Kidney (tissue), 14 donors: ENCODE measurements around the gene ENTHD1. TPM values are rescaled to one million over a fixed set of nuclear protein-coding genes. Genes with fewer than 3 reads are reported as not detected.
A peak's percentile ranks its signal among the peaks of the same experiment; 100 is the strongest.

Experiments
- DNase-seq, 5 donors: peaks; one replicate each; pipeline ENCODE4 v3.0.0-alpha.2; 2013 to 2020
- FAIRE-seq: peaks from 2 replicates; lab custom pipeline; 2012; peaks lifted over from hg19 to GRCh38; lab: Jason Lieb, UNC
- H3K27ac ChIP-seq, 2 donors: one replicate each; pipeline ENCODE4 v1.7.0; 2013; ENCODE audit warnings: low read depth in 2 of 2, low read length in 2 of 2, inconsistent platforms in 1 of 2
- H3K27me3 ChIP-seq: one replicate; pipeline ENCODE4 v1.7.1; 2013; ENCODE audit warnings: low read length, inconsistent platforms; ENCODE audit not compliant: control insufficient read depth, insufficient read depth
- H3K36me3 ChIP-seq, 3 donors: one replicate each; pipeline versions ENCODE4 v1.7.0 to v1.7.1; 2013; ENCODE audit warnings: low read length in 3 of 3, control low read depth in 1 of 3, inconsistent platforms in 1 of 3; ENCODE audit not compliant: insufficient read depth in 3 of 3, control insufficient read depth in 2 of 3
- H3K4me1 ChIP-seq, 3 donors: one replicate each; pipeline versions ENCODE4 v1.7.0 to v1.7.1; 2013; ENCODE audit warnings: low read length in 3 of 3, inconsistent platforms in 1 of 3, low read depth in 1 of 3; ENCODE audit not compliant: control insufficient read depth in 2 of 3, insufficient read depth in 2 of 3
- H3K4me3 ChIP-seq, 3 donors: one replicate each; pipeline versions ENCODE4 v1.7.0 to v1.8.1; 2013; ENCODE audit warnings: low read length in 3 of 3, control low read depth in 1 of 3, inconsistent platforms in 1 of 3
- H3K9ac ChIP-seq, 3 donors: one replicate each; pipeline versions ENCODE4 v1.7.0 to v1.7.1; 2013; ENCODE audit warnings: low read length in 3 of 3, control low read depth in 1 of 3, inconsistent platforms in 1 of 3
- H3K9me3 ChIP-seq, 3 donors: one replicate each; pipeline versions ENCODE4 v1.7.0 to v1.7.1; 2013; ENCODE audit warnings: low read length in 3 of 3, control low read depth in 1 of 3, inconsistent platforms in 1 of 3; ENCODE audit not compliant: control insufficient read depth in 2 of 3, insufficient read depth in 1 of 3
- CTCF ChIP-seq: IDR thresholded peaks from 3 replicates; pipeline ENCODE4 v1.5.1; 2012; ENCODE audit warnings: mild to moderate bottlenecking, moderate library complexity, borderline replicate concordance; ENCODE audit not compliant: insufficient read depth; ENCODE audit errors: extremely low read depth
- intact Hi-C: fragments of 100-400 bp; cut with DNase I; formaldehyde crosslinking; loops from one replicate; pipeline ENCODE4 v1.11.1; 2022
- polyA plus RNA-seq: library from polyadenylated mRNA; stranded (reverse); fragments of 350-450 nt; fragmentation: Illumina TruSeq; extraction: RNeasy Lipid Tissue Mini Kit (QIAGEN cat#74804); gene quantifications from one replicate; pipeline ENCODE4 v1.2.3, GENCODE V29; 2014; ENCODE audit warnings: low read depth, low replicate concordance; ENCODE audit not compliant: insufficient read depth
- total RNA-seq: library from RNA; stranded (reverse); fragmentation: NEBNext Ultra II Directional; extraction: Animal tissue kit (Norgen Biotek cat#: 25700); gene quantifications from one replicate; pipeline ENCODE4 v1.2.1, GENCODE V29; 2021
- donor health status: control.
- donor health status: control.
- donor health status: control.
- donor health status: control.
- donor health status: control.
- donor health status: DM: yes; HTN: yes; CAD: no.
- donor health status: Normal renal cell carcinoma (clear cell type).

The ENTHD1 gene
- total and polyA plus RNA-seq, 2 donors from 2014 or later: not detected

- no peak overlapping the region for H3K9ac ChIP-seq
- TF ChIP-seq CTCF: no peak
- no peaks in the 10 kb centered on the region for H3K36me3 ChIP-seq
- no peak for FAIRE-seq
- no peaks in the 10 kb centered on the region for H3K27me3 ChIP-seq
- intact Hi-C loops: no loop called here
- no peak overlapping the region for H3K4me3 ChIP-seq
- peaks cover 0 to 2% (median 0%) of the 10 kb centered on the region in 3 donors for H3K4me1 ChIP-seq
- peak in 1 of 5 donors; percentile 37 for DNase-seq
- no peaks in the 10 kb centered on the region for H3K9me3 ChIP-seq
- H3K27ac ChIP-seq: no peak overlapping the region
Observed at GRCh38 chr22:39917776-39918495, 24.4 kb upstream of the ENTHD1 start.

GRCh38 chr22:39917197-39917643 lies 23.7 kb upstream of the ENTHD1 start:
- Histone ChIP-seq H3K9ac (no peak overlapping the region), H3K27ac (no peak overlapping the region), H3K4me3 (no peak overlapping the region), H3K27me3 (no peaks in the 10 kb centered on the region), H3K9me3 (no peaks in the 10 kb centered on the region), H3K36me3 (no peaks in the 10 kb centered on the region), H3K4me1 (peaks cover 0 to 2% (median 0%) of the 10 kb centered on the region in 3 donors)
- intact Hi-C loops: no loop called here
- TF ChIP-seq CTCF: no peak
- FAIRE-seq (no peak), DNase-seq (no peak)

- H3K27ac ChIP-seq: no peak overlapping the region
- H3K4me3 ChIP-seq: no peak overlapping the region
- no peak for TF ChIP-seq CTCF
- peaks cover 0 to 2% (median 0%) of the 10 kb centered on the region in 3 donors for H3K4me1 ChIP-seq
- H3K27me3 ChIP-seq: no peaks in the 10 kb centered on the region
- DNase-seq (no peak), FAIRE-seq (no peak)
- intact Hi-C loops: no loop called here
- H3K9ac ChIP-seq: no peak overlapping the region
- no peaks in the 10 kb centered on the region for H3K9me3 ChIP-seq
- H3K36me3 ChIP-seq: no peaks in the 10 kb centered on the region
Observed at GRCh38 chr22:39916496-39916895, 22.9 kb upstream of the ENTHD1 start.
